HG03066 (cell line): ENCODE measurements around the gene KLK1.

Experiments used
- ATAC-seq: cut with Tn5 transposase; IDR thresholded peaks from one replicate; pipeline ENCODE4 v1.9.1; 2021; ENCODE audit warnings: low read depth; ENCODE audit not compliant: unreplicated experiment

KLK1 gene

DNA sequence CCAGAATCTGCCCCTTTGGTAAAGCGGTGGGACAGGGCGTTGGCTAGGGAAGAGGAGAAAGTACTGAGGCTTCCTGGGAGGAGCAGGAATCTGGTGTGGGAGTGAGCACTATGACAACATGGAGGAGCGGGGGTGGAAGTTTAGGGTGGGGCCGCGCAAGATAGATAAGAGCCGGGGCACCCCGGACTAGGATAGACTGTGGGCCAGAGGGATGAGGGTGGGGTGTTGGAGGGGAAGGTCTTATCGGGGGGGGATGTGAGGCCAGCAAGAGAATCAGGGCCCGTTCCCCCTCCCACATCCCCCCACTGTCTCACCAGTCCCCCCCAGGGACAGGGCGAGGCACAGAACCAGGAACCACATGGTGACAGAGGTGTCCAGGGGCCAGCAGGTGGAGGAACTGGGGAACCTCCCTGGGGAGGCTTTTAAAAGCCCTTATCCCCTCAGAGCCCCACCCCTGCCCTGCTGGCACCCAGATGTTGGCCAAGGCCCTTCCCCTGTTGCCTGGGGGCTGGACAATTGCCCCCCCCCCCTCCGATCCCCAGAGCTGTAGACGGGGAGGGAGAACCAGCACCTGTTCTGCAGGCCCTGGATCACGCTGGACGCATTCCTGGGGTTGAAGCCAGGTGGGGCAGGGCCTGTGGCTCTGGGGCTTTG lies at the start of gene KLK1:
Gene KLK1 (minus strand): TSS at position 399 of the 654 bp plus-strand sequence. CDS start 39 bp downstream, at position 360.
- no peak for ATAC-seq

DNA sequence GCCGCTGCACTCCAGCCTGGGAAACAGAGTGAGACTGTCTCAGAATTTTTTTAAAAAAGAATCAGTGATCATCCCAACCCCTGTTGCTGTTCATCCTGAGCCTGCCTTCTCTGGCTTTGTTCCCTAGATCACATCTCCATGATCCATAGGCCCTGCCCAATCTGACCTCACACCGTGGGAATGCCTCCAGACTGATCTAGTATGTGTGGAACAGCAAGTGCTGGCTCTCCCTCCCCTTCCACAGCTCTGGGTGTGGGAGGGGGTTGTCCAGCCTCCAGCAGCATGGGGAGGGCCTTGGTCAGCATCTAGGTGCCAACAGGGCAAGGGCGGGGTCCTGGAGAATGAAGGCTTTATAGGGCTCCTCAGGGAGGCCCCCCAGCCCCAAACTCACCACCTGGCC lies 49.5 kb upstream of the KLK1 start, which contains the start of gene KLK2:
Gene KLK2 (plus strand): TSS at position 384 of the 400 bp plus-strand sequence. CDS start 35 bp downstream, outside the sequence.
- ATAC-seq, result no peak

DNA sequence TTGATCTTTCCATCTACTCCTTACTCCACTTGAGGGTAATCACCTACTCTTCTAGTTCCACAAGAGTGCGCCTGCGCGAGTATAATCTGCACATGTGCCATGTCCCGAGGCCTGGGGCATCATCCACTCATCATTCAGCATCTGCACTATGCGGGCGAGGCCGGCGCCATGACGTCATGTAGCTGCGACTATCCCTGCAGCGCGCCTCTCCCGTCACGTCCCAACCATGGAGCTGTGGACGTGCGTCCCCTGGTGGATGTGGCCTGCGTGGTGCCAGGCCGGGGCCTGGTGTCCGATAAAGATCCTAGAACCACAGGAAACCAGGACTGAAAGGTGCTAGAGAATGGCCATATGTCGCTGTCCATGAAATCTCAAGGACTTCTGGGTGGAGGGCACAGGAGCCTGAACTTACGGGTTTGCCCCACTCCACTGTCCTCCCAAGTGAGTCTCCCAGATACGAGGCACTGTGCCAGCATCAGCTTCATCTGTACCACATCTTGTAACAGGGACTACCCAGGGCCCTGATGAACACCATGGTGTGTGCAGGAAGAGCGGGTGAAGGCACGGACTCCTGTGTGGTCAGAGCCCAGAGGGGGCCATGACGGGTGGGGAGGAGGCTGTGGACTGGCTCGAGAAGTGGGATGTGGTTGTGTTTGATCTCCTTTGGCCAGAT lies 47.0 kb upstream of the KLK1 start:
- no peak for ATAC-seq

DNA sequence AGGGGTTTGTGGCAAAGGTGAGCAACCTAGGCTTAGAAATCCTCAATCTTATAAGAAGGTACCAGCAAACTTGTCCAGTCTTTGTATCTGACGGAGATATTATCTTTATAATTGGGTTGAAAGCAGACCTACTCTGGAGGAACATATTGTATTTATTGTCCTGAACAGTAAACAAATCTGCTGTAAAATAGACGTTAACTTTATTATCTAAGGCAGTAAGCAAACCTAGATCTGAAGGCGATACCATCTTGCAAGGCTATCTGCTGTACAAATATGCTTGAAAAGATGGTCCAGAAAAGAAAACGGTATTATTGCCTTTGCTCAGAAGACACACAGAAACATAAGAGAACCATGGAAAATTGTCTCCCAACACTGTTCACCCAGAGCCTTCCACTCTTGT lies 45.9 kb upstream of the KLK1 start:
- ATAC-seq, result no peak

DNA sequence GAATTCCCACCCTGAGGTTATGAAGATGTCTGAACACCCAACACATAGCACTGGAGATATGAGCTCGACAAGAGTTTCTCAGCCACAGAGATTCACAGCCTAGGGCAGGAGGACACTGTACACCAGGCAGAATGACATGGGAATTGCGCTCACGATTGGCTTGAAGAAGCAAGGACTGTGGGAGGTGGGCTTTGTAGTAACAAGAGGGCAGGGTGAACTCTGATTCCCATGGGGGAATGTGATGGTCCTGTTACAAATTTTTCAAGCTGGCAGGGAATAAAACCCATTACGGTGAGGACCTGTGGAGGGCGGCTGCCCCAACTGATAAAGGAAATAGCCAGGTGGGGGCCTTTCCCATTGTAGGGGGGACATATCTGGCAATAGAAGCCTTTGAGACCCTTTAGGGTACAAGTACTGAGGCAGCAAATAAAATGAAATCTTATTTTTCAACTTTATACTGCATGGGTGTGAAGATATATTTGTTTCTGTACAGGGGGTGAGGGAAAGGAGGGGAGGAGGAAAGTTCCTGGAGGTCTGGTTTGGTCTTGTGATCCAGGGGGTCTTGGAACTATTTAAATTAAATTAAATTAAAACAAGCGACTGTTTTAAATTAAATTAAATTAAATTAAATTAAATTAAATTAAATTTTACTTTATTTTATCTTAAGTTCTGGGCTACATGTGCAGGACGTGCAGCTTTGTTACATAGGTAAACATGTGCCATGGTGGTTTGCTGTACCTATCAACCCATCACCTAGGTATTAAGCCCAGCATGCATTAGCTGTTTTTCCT lies 38.1 kb upstream of the KLK1 start:
- no peak for ATAC-seq

DNA sequence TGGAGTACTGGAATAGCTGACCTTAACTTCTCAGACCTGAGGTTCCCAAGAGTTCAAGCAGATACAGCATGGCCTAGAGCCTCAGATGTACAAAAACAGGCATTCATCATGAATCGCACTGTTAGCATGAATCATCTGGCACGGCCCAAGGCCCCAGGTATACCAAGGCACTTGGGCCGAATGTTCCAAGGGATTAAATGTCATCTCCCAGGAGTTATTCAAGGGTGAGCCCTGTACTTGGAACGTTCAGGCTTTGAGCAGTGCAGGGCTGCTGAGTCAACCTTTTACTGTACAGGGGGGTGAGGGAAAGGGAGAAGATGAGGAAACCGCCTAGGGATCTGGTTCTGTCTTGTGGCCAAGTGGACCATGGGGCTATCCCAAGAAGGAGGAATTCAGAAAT lies 37.4 kb upstream of the KLK1 start:
- ATAC-seq, result no peak

DNA sequence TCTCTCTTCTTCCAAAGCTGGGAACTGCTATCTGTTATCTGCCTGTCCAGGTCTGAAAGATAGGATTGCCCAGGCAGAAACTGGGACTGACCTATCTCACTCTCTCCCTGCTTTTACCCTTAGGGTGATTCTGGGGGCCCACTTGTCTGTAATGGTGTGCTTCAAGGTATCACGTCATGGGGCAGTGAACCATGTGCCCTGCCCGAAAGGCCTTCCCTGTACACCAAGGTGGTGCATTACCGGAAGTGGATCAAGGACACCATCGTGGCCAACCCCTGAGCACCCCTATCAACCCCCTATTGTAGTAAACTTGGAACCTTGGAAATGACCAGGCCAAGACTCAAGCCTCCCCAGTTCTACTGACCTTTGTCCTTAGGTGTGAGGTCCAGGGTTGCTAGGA lies 36.3 kb upstream of the KLK1 start:
- no peak for ATAC-seq

DNA sequence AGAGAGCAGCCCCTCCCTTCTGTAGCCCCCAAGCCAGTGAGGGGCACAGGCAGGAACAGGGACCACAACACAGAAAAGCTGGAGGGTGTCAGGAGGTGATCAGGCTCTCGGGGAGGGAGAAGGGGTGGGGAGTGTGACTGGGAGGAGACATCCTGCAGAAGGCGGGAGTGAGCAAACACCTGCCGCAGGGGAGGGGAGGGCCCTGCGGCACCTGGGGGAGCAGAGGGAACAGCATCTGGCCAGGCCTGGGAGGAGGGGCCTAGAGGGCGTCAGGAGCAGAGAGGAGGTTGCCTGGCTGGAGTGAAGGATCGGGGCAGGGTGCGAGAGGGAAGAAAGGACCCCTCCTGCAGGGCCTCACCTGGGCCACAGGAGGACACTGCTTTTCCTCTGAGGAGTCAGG lies 35.3 kb upstream of the KLK1 start:
- ATAC-seq, result no peak

DNA sequence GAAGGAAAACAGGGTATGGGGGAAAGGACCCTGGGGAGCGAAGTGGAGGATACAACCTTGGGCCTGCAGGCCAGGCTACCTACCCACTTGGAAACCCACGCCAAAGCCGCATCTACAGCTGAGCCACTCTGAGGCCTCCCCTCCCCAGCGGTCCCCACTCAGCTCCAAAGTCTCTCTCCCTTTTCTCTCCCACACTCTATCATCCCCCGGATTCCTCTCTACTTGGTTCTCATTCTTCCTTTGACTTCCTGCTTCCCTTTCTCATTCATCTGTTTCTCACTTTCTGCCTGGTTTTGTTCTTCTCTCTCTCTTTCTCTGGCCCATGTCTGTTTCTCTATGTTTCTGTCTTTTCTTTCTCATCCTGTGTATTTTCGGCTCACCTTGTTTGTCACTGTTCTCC lies 33.8 kb upstream of the KLK1 start:
- no peak for ATAC-seq

DNA sequence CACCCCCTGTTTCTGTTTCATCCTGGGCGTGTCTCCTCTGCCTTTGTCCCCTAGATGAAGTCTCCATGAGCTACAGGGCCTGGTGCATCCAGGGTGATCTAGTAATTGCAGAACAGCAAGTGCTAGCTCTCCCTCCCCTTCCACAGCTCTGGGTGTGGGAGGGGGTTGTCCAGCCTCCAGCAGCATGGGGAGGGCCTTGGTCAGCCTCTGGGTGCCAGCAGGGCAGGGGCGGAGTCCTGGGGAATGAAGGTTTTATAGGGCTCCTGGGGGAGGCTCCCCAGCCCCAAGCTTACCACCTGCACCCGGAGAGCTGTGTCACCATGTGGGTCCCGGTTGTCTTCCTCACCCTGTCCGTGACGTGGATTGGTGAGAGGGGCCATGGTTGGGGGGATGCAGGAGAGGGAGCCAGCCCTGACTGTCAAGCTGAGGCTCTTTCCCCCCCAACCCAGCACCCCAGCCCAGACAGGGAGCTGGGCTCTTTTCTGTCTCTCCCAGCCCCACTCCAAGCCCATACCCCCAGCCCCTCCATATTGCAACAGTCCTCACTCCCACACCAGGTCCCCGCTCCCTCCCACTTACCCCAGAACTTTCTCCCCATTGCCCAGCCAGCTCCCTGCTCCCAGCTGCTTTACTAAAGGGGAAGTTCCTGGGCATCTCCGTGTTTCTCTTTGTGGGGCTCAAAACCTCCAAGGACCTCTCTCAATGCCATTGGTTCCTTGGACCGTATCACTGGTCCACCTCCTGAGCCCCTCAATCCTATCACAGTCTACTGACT lies 31.2 kb upstream of the KLK1 start, which contains the start of gene KLK3:
Gene KLK3 (plus strand): TSS at position 280 of the 775 bp plus-strand sequence. CDS start 41 bp downstream, at position 321.
- ATAC-seq, result no peak

DNA sequence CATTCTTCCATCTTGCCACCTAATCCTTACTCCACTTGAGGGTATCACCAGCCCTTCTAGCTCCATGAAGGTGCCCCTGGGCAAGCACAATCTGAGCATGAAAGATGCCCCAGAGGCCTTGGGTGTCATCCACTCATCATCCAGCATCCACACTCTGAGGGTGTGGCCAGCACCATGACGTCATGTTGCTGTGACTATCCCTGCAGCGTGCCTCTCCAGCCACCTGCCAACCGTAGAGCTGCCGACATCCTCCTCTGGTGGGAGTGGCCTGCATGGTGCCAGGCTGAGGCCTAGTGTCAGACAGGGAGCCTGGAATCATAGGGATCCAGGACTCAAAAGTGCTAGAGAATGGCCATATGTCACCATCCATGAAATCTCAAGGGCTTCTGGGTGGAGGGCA lies 28.0 kb upstream of the KLK1 start:
- ATAC-seq, result no peak

DNA sequence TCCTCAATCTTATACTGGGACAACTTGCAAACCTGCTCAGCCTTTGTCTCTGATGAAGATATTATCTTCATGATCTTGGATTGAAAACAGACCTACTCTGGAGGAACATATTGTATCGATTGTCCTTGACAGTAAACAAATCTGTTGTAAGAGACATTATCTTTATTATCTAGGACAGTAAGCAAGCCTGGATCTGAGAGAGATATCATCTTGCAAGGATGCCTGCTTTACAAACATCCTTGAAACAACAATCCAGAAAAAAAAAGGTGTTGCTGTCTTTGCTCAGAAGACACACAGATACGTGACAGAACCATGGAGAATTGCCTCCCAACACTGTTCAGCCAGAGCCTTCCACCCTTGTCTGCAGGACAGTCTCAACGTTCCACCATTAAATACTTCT lies 27.2 kb upstream of the KLK1 start:
- ATAC-seq, result no peak

DNA sequence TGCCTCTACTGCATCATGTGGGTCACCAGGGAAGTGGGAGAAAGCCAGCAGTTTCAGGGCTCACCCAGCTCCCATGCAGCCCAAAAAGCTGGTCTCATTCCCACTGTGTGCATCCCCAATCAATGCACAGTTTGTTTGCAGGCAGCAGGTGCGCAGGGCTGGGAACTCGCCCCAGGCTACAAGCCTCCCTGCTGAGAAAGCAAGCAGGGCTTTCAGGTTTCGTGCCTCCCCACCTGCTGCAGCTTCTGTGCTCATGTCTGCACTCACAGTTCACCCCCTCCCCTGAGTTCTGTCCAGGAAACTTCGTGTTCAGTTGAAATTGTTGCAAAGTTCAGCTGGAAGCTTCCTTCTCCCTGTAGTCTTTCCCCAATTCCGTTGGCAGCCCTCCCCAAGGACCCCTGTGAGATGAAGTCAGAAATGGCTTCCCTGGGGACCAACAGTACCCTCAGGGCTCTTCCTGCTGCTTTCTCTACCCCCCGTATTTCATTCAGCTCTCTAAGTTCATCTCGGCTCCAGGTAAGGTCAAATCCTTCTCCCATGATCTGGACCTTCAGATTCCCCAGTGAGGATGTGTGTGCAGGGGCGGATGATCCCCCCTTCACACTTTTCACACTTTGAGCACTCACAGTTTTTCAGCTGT lies 20.8 kb upstream of the KLK1 start:
- no peak for ATAC-seq

DNA sequence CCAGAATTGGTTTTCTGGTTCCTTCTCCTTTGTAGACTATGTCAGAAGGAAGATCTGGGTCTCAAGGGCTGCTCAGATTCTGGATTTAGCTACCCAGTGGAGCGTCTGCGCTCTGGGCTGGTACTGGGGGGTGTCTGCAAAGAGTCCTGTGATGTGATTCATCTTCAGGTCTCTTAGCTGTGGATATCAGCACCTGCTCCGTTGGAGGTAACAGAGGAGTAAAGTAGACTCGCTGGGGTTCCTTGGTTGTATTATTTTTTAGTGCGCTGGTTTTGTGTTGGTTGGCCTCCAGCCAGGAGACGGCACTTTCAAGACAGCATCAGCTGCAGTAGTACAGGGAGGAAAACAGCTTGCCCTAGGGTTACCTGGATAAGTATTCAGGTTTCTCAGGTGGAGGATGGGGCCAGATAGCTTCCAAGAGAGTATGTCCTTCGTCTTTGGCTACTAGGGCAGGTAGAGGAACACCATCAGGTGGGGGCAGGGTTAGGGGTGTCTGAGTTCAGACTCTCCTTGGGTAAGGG lies 20.2 kb upstream of the KLK1 start:
- no peak for ATAC-seq

DNA sequence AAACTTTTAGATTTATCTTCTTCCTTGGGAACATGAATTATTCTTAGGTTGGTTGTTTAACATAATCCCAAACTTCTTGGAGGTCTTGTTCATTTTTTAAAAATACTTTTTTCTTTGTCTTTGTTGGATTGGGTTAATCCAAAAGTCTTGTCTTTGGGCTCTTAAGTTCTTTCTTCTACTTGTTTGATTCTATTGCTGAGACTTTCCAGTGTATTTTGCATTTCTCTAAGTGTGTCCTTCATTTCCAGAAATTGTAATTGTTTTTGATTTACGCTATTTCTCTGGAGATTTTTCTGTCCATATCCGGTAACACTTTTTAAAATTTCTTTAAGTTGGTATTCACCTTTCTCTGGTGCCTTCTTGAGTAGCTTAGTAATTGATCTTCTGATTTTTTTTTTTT lies 19.6 kb upstream of the KLK1 start:
- no peak for ATAC-seq

DNA sequence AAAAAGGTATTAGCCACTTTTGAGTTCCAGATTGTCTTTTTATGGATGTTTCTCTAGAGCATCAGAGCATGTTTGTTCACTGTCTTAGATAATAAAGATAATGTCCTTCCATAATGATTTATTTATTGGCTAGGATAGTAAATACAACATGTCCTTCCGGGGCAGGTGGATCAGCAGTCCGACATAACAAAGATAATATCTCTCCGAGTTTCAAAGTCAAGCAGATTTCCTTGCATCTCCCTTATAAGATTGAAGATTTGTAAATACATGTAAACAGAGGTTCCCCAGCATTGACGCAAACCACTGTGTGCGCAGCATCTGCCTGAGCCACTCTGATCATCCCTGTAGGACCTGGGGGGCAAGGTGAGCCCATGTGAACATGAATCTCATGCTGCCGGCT lies 18.5 kb upstream of the KLK1 start:
- ATAC-seq, result no peak

DNA sequence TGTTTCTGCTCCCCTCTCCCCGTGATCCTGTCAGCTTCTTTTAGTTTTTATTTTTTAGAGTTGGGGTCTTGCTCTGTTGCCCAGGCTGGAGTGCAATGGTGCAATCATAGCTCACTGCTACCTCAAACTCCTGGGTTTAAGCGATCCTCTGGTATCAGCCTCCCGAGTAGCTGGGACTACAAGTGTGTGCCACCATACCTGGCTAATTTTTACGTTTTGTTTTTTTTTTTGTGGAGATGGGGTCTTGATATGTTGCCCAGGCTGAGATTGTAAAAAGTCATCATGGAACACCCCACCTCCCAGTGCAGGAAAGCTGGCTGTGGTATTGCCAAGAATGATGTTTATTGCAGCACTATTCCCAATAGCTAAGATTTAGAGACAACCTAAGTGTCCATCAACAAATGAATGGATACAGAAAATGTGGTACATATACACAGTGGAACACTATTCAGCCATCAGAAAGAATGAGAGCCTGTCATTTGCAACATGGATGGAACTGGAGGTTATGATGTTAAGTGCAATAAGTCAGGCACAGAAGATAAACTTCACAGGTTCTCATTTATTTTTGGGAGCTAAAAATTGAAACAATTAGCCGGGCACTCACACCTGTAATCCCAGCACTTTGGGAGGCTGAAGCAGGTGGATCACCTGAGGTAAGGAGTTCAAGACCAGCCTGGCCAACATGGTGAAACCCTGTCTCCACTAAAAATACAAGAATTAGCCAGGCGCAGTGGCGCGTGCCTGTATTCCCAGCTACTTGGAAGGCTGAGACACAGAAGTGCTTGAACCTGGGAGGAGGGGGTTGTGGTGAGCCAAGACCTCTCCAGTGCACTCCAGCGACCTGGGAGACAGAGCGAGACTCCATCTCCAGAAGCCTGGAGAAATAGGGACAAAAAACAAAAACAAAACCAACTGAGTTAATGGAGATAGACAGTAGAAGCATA lies 16.4 kb upstream of the KLK1 start:
- ATAC-seq, result no peak

DNA sequence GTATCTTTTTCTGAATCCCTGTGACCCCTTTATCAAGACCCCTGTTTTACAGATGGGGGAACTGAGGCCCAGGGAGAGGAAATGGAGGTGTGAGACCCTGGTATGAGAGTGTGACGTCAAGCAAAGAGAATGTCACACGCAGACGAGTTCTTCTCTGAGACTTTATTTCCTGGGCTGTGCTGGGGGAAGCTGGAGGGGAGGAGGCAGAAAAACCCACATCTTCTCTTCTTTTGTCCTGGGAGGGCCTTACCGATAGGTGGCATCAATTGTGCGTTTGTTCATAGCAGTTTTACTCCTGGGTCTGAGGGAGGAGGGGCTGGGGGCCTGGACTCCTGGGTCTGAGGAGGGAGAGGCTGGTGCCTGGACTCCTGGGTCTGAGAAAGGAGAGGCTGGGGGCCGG lies 14.7 kb upstream of the KLK1 start:
- ATAC-seq, result no peak

DNA sequence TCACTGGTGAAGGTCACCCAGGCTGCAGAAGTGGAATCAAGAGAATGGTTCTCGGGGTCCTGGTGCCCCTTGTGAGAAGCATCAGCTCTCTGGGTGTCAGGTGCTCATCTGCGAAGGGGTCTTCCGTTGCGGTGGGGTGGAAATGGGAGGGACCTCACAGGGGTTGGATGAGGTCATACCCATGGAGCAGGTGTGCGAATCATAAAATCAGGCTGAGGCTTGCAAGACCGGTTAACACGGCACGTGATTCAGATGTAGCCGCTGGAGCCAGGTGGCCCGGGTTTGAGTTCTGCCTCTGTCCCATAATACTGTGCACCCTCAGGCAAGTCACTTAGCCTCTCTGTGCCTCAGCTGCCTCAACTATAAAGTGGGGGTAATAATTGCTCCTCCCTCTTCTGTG lies 13.7 kb upstream of the KLK1 start:
- ATAC-seq, result no peak
